CD4-positive, alpha-beta T cell treated with Interleukin-15 for 4 hours (primary cell): Measurements from ENCODE around the gene BAAT.

Experiments
- DNase-seq: peaks from one replicate; pipeline ENCODE4 v3.0.0-alpha.2; 2020; ENCODE audit warnings: low spot score

Gene BAAT

DNA sequence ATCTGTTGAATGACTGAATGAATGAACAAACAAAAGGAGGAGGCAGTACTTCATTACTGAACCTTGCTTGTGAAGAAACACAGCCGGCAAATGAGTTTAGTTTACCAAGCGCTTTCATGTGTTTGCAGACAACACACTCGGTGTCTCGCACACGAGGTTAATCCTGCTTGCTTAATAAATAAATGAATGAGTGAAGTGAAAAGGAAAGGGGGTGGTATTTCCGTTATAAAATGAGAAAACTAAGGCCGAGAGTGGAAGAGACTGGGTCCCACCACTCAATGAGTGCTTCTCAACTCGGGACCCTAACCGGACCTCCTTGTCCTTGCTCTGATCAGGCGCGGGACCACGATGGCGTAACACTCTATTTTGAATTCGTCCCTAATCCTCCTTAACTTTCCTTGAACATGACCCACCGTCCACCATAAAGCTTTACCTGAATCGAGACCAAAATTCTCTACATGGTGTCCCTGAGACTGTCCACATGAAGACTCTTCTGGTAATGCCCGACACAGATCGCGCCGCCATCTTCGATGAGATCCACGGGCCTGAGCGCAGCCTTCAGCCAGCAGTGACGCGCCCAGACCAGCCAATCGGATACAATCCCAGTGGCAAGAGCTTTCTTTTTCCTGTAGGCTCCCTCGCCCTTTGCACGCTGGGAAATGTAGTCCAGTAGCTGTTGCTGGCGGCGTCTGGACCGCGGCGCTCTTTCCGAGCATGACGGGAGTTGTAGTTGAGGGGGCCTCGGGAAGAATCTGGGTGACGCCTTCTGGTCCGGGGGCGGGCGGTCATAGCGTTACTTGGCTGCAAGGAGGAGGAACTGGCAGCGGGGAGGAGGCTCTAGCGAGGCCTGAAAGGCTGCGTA, 13.5 kb upstream of the BAAT start, which contains the start of the genes MRPL50 and ZNF189:
MRPL50 (minus strand) TSS at position 551 of the 862 bp plus-strand sequence; CDS start at position 525, 26 bp downstream.
ZNF189 (plus strand) TSS at position 784 of the 862 bp plus-strand sequence. CDS start 306 bp downstream, outside the sequence.
- peak; percentile 98 for DNase-seq

DNA sequence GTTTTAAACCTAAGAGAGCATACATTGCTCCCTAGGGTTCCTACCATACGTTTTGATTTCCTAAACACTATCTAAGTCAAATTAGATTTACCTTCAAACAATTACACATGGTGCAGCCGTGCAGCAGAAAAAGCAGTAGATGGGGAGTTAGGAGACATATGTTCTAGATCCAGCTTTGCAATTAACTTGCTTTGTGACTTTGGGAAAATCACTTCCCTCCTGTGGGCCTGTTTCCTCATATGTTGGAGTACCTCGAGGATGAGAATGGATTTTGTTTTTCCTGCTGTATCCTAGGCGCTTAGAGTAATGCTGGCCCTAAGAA, 12.9 kb upstream of the BAAT start:
- DNase-seq = no peak

DNA sequence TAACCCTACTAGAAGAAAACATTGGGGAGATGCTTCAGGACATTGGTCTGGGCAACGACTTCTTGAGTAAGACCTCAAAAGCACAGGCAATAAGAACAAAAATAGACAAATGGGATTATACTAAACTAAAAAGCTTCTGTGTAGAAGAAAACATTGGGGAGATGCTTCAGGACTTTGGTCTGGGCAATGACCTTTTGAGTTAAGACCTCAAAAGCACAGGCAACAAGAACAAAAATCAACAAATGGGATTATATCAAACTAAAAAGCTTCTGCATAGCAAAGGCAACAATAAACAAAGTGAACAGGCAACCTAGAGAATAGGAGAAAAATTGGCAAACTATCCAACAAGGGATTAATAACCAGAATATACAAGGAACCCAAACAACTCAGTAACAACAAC, 9.9 kb upstream of the BAAT start:
- no peak for DNase-seq

DNA sequence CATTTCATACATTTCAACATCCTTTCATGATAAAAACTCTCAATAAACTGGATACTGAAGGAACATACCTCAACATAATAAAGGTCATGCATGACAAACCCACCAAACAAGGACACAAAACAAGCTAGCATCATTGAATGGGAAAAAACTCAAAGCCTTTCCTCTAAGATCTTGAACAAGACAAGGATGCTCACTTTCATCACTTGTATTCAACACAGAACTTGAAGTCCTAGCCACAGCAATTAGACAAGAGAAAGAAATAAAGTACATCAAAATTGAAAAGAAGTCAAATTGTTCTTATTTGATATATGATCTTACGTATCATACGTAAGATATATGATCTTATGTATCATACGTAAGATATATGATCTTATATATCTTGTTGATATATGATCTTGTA, 8.3 kb upstream of the BAAT start:
- DNase-seq = no peak

DNA sequence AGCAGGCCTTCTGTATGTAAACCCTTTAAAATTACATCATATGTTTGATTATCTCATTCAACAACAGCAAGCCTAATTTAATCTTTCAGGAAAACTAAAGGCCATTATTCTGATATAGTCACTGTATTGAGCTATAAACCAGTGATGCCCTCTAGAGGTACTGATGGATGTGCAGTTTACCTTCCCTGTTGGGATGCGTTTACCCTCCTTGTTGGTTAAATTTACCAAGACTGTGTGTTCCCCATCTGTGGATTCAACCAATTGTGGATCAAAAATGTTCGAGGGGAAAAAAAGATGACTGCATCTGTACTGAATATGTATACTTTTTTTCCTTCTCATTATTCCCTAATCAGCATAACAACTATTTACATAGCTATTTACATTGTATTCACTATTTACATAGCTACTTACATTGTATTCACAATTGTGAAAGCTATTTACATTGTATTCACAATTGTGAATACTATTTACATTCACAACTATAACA, 3.7 kb upstream of the BAAT start:
- DNase-seq = no peak

DNA sequence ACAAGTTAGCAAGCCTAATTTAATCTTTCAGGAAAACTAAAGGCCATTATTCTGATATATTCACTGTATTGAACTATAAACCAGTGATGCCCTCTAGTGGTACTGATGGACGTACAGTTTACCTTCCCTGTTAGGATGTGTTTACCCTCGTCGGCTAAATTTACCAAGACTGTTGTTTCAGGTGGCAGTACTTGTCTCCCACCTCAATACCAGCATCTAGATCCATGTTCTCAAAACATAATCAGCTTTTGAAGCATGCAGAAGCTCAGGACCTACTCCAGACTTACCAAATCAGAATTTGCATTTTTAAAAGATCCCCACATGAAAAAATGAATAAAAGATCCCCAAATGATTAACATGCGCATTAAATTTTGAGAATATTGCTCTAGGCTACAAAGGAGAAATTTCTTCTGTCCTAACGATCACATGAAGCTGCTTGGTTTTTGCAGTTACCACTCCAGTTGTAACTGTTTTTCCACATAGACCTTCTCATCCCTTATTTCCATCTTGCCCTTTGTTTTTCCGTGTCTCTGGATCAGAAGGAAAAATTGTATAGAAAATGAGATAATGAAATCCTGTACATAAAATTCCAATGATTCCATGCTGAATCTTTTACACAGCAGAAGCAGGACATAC, 3.2 kb upstream of the BAAT start:
- peak; percentile 33 for DNase-seq

DNA sequence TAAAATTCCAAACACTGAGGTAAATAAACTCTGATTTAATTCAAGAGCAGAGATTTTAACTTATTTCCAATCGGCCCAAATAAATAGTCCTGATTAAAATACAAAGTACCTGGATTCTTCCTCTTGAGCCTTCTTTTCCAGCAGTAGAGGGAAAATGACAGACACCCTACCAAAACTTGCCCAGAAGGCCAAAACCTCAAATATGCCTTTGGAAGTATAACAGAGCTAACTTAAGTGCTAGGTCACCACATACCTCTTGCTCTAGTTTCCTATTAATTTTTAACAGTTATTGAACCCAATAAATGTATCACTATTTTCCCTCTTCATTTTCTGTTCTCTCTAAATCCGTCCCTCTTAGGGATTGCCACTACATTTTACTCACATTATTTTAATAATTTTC, 1.4 kb downstream of the BAAT start:
- DNase-seq = no peak

DNA sequence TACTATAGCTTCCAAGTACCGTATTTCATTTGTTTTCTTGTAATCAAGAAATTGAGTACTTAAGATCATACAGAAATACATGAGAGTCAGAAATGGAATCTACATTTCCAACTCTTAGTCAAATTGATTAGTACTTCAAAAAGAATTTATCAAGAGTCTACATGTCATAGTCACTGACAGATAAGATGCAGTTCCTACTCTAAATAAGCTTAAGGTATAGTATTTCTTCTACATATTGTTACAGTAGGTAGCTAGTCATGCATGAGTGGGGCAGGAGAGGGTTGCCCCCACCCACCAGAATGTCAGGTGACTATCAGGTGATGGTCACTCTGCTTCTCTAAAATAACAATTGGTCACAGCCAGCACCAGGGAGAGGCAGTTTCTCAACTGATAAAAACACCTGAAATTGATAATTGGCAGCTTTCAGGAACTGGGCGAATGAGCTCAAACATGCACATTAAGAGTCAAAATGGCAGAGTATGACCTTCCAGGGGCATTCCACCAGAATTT, 2.9 kb downstream of the BAAT start:
- no peak for DNase-seq

DNA sequence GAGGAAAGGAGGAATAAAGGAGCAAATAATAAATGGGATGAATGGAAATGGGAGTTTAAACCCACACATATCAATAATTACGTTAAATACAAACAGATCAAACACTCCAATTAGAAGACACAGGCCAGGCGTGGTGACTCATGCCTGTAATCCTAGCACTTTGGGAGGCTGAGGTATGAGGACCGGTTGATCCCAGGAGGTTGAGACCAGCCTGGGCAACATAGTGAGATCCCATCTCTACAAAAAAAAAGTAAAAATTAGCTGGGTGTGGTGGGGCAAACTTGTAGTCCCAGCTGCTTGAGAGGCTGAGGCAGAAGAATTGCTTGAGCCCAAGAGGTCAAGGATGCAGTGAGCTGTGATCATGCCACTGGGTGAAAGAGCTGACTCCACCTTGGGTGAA, 3.7 kb downstream of the BAAT start:
- DNase-seq = no peak

DNA sequence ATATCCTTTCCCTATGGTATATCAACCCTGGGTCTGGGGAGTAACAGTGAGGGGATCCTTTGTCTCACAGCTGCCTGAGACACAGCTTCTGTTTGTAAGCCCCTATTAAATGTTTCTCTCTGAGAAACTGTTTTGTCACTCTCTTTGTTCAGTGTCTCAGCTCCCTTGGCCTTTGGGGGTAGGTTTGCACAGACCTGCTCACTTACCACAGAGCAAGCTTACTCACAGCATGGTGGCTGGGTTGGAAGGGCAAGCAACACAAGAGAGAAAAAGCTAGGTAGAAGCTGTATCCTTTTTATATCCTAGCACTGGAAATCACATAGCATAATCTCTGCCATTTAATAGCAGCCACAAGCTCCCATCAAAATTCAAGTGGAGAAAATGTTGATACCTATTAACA, 4.5 kb downstream of the BAAT start:
- no peak for DNase-seq

DNA sequence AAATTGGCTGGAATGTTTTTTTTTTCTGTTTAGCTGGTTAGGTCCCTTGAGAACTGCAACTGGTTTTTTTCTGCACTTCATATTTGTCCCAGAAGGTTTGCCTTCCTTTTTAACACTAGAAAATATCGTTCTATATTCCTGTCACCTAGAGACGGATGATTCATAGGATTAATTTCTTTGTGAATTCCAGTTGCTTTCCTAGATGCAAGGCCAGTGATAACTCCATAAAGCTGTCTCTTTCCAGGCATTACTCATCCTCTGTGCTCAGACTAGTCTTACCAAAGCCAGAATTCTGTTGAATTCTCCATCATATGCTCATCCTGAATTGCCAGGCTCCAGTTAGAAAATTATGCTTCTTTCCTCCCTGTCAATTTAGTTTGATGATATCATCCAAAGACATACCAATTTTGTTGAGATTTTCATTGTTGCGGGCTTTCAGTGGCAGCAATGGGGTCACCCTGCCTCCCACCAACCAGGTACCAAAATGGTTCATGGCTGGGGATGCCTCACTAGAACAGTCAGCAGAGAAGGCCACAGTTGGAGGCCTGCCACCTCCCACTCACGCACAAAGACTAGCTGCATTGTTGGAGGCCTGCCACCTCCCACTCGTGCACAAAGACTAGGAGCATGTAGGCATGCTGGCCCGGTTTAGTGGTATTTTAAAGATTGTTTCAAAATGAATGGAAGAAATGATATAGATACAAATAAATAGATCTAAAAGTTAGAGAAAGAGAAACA, 8.5 kb downstream of the BAAT start:
- no peak for DNase-seq

DNA sequence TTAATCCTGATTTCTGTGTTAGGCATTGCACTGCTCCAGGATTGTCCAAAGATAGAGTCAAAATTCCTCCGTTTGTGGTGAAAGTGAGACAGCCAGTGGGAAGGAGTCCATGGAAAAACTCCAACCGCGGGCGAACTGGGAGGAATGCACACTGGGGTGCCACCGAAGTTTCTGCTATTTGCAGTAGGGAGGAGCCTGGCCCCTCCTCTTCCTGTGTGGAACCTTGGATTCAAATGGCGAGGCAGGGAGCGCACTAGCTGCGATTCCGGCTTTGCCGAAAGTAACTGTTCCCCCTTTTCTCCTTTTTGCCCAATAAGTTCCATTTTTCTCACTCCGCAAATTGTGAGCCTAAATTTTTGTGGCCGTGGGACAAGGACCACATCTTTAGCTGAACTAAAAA, 9.3 kb downstream of the BAAT start:
- DNase-seq = no peak

DNA sequence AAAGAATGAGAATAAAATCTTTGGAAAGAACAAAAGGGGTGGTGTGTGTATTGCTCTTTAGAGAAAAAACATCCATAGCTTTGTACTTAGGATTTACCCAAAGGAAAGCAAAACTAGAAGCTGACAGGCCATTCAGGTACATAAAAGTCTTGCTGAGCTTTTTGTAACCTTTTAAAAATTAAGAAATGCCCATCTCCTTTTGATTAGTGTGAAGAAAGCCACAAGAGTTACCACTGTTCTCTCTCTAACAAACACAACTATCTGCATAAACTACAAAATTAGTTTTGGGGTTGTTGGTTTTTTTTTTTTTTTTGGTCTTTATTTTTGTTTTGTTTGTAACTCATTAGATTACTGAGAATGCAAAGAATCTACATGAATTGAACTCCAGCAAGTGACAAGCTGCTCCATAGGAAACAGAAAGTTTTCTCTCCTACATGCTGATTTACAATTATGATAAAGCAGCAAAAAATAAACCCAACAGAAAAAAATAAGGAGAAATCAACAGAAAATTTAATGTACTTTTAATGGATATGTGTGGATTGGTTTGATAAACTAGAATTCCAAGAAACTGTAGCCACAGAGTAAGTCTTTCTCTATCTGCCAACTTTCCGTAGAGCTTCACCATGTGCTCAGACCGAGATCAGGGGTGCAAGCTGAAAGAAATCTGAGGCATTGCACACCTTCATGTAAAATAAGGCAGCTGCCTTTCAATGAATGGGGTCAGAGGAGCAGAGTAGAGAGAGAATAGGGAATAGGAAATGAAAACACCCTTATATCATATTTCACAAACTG, 12.3 kb downstream of the BAAT start:
- DNase-seq = no peak

DNA sequence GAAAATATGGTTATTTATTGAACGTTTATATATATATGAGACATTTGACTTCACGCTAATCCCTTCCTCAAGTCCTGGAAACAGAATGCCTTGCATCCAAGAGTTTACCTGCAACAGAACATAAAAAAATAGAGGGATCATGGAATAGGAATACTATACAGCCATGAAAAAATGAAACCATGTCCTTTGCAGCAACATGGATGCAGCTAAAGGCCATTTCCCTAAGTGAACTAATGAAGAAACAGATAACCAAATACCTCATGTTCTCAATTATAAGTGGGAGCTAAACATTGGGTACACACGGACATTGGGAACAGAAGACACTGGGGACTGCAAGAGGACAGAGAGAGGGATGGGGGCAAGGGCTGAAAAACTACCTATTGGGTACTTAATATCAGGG, 13.0 kb downstream of the BAAT start:
- no peak for DNase-seq

DNA sequence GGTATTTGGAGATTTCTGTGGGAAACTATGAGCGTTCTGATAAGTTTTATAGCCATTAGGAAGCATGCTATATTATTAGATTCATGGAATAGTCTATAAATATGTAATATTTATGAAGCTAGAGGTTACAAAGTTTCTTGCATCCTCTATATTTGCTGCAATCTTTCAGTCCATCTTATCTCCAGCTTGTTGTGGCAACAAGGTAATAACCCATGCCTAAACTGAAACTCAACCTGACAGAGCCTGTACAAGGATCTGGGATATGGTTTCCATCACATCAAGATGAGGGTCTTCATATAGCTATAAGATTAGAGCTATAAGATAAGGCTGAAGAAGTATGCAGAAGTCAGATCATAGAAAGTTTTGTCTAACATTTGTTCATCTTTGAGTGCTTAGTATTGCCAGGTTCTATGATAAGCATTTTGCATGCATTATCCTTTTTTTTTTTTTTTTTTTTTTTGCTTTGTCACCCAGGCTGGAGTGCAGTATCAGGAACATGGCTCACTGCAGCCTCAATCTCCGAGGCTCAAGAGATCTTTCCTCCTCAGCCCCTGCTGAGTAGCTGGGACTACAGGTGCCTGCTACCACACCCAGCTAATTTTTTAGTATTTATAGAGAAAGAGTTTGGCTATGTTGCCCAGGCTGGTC, 14.8 kb downstream of the BAAT start:
- DNase-seq = no peak

DNA sequence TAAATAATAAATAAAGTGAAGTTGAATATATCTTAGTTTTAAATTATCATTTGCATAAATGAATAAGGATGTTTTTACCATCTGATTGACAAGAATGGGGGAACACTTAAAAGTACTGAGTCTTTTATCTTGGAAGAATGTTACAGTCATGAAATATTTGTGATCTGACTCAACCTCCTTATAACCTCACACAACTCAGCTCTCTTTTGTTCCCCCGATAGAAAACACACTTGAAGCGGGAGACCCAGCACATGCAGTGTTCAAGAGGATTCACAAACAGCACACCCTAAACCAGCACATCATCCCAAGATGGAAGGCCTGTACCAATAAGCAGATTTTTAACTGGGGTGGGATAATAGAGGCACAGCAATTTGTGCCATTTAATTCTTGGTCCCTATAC, 15.5 kb downstream of the BAAT start:
- DNase-seq = no peak

DNA sequence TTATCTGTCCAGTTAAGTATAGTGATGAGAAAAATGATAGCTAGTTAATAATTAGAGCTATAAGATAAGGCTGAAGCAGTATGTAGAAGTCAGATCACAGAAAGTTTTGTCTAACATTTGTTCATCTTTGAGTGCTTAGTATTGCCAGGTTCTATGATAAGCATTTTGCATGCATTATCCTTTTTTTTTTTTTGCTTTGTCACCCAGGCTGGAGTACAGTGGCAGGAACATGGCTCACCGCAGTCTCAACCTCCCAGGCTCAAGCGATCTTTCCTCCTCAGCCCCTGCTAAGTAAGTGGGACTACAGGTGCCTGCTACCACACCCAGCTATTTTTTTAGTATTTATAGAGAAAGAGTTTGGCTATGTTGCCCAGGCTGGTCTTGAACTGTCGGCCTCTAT, 17.5 kb downstream of the BAAT start:
- no peak for DNase-seq

DNA sequence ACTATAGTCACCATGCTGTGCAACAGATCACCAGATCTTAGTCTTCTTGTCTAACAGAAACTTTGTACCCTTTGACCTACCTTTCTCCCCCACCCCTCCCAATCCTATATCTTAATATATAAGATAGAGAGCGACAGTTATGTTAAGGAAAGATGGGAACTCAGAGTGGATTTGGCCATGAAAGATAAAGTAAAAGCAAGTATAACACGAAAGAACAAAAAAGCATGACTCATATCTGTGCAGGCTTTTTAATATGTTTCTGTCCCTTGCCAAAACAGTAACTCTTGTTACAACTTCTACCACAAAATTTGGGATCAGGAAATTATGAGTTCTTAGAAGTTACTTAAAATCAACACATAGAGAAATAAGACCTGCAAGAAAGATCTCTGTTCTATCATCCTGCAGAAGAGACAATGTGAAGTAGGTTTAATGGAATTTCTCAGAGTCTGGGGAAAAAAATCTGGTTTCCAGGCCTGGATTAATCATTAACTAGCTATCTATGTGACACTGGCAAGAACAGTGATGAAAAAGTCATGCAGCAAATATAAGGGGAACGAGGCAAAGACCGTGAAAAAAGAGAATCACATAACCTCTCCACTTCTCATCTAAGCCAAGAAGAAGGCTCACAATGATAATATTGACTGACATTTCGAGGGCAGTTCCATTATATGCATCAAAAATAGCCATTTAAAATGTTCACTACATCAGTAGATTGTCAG, 18.6 kb downstream of the BAAT start:
- no peak for DNase-seq

DNA sequence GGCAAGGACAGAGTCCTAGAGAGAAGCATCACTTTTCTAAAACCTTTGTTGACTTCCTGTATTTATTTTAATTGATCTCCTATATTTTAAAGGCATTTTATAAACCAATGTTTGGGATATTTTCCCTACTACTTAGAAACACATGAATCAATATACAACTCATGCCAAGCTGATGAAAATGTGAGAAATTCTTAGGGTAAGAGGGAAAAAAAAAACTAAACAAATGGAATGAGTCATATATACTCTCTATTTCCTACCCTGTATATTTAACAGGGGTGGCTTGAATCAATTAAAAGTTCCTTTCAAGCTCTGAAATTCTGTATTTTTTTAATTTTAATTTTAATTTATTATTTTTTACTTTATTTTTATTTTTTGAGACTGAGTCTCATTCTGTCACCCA, 19.6 kb downstream of the BAAT start:
- no peak for DNase-seq

DNA sequence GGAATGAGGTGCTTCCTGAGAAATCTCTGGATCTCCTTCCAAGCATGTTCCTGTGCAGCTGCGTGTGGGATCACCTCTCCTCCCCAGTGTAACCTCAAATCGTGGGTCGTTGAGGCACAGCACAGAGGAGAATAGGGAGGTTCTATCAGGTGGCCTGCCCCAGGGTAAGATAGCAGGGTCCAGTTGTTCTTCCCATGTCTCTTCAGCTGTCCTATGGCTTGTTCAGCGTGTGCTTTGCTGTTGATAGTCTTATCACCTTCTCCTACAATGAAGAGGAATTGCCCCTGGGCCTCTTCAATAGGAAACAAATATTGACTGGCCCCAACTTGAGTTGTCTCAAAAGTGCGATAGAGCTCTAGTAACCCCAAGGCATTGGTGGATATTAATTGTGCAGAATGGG, 22.4 kb downstream of the BAAT start:
- no peak for DNase-seq

DNA sequence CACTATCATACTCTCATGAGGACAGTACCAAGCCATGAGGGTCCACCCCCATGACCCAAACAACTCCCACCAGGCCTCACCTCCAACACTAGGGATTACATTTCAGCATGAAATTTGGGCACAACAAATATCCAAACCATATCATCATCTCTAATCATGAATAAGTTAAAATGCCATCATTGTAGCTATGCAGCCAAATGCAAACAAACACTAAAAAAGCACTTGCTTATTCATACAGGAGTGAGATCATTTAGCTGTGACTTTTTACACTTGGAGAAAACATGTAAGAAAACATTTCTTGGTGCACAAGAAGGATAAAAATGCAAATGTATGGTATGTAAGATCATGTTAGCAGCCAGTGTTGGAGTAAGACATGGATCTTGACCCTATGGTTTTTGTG, 24.2 kb downstream of the BAAT start:
- no peak for DNase-seq
